ENCODE results near the gene HEPN1. TPM values are rescaled to one million over a fixed set of nuclear protein-coding genes. Genes with fewer than 3 reads are reported as not detected.

HEPN1 gene
- total RNA-seq, result not detected in 2 replicates

- DNase-seq (ENCODE audit: low read depth), result no peak
These were observed at the start of gene HEPN1 for GRCh38 chr11:124918950-124919349. Gene HEPN1, plus strand, starts transcription at chr11:124919250.

- DNase-seq (ENCODE audit: low read depth), result no peak
These were observed 49.7 kb upstream of the HEPN1 start for GRCh38 chr11:124869331-124869730.

GRCh38 chr11:124869856-124870387 is 49.1 kb upstream of the HEPN1 start:
- no peak for DNase-seq (ENCODE audit: low read depth)

GRCh38 chr11:124870430-124870829 is 48.6 kb upstream of the HEPN1 start:
- DNase-seq (ENCODE audit: low read depth), result no peak

- no peak for DNase-seq (ENCODE audit: low read depth)
These were observed 46.8 kb upstream of the HEPN1 start for GRCh38 chr11:124872280-124872679.

- no peak for DNase-seq (ENCODE audit: low read depth)
These were observed 46.3 kb upstream of the HEPN1 start for GRCh38 chr11:124872741-124873140.

GRCh38 chr11:124873951-124874350 is 45.1 kb upstream of the HEPN1 start:
- DNase-seq (ENCODE audit: low read depth), result no peak

GRCh38 chr11:124874571-124875255 is 44.3 kb upstream of the HEPN1 start:
- DNase-seq (ENCODE audit: low read depth), result no peak

GRCh38 chr11:124875401-124875800 is 43.6 kb upstream of the HEPN1 start:
- no peak for DNase-seq (ENCODE audit: low read depth)

- peak; percentile 84 for DNase-seq (ENCODE audit: low read depth)
These were observed 42.9 kb upstream of the HEPN1 start for GRCh38 chr11:124875943-124876817.

- DNase-seq (ENCODE audit: low read depth), result no peak
These were observed 42.0 kb upstream of the HEPN1 start for GRCh38 chr11:124876818-124877630.

- DNase-seq (ENCODE audit: low read depth), result no peak
These were observed 41.5 kb upstream of the HEPN1 start for GRCh38 chr11:124877631-124877909.

GRCh38 chr11:124877910-124878758 is 40.9 kb upstream of the HEPN1 start:
- DNase-seq (ENCODE audit: low read depth), result no peak

GRCh38 chr11:124878759-124879492 is 40.1 kb upstream of the HEPN1 start:
- no peak for DNase-seq (ENCODE audit: low read depth)

- no peak for DNase-seq (ENCODE audit: low read depth)
These were observed 39.4 kb upstream of the HEPN1 start for GRCh38 chr11:124879493-124880289.

- no peak for DNase-seq (ENCODE audit: low read depth)
These were observed 38.8 kb upstream of the HEPN1 start for GRCh38 chr11:124880290-124880611.

GRCh38 chr11:124880958-124881357 is 38.1 kb upstream of the HEPN1 start:
- DNase-seq (ENCODE audit: low read depth), result no peak

- DNase-seq (ENCODE audit: low read depth), result no peak
These were observed 36.5 kb upstream of the HEPN1 start for GRCh38 chr11:124882339-124883071.

- DNase-seq (ENCODE audit: low read depth), result no peak
These were observed 34.7 kb upstream of the HEPN1 start for GRCh38 chr11:124884340-124884739.
